HG03097 (cell line): ENCODE results near the gene SKP2.
"Not testable (repeated sequence)": the region's sequence is repeated elsewhere in the genome, so short reads cannot be mapped to it uniquely, and the experiment has no call there.

ENCODE experiments used
- ATAC-seq: cut with Tn5 transposase; IDR thresholded peaks from one replicate; pipeline ENCODE4 v1.9.1; 2021; ENCODE audit not compliant: unreplicated experiment, low FRiP score

The SKP2 gene

DNA sequence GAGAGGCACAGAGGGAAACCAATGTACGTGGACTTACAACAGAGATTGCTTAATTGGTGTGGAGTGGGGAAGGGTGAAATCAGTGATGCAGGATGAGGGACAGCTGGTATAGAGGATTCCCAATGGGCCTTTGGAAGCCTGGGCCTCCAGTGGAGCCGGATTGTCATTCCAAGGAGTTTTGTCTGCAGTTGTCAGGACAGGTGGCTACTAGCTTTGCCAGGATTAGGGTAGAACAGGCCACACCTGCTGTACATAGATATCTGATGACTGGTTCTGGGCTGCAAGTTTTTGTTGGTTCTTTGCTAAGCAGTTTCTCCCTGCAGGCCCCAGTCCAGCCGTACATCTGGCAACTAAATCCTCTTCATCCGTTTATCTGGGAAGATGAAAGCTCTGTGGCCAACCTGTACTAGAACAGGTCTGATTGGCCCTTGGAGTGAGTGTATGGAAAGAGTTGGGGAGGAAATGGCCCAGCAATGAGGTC lies 4.2 kb downstream of the SKP2 start:
- ATAC-seq, result no peak

DNA sequence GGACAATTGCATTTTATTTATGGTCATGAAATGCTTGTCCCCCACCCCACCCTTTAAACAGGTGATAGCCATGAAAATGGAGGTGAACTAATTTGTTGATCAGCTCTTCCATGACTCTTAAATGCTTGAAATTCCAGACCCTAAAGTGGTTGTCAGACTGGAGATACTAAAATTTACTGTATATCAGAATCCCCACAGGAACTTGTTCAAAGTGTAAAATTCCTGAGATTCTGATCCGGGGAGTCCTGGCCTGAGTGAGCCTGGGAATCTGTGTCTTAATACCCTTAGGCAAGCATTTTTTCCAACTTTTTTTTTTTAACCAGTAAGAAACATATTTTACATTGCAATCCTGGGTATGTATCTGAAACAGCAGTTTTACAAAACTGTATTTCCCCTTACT lies 4.7 kb downstream of the SKP2 start:
- ATAC-seq, result no peak

DNA sequence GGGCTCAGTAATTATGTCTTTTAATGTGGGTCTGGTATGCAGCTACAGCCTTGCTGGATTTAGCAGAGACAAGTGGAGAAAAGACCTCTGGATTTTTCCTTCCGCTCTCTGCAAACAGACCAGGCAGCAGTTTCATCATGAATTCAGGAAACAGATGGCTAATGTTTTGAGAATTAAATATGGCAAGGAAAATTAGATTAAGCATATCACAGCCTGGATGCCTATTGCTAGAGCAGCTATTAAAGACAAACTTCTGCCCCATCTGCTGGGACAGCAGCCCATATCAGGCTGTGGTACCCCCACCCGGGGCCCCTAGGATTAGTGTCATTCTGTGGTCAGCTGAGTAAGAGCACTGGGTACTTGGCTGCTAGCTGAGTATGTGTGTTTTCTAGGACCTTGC lies 6.2 kb downstream of the SKP2 start:
- ATAC-seq, result no peak

DNA sequence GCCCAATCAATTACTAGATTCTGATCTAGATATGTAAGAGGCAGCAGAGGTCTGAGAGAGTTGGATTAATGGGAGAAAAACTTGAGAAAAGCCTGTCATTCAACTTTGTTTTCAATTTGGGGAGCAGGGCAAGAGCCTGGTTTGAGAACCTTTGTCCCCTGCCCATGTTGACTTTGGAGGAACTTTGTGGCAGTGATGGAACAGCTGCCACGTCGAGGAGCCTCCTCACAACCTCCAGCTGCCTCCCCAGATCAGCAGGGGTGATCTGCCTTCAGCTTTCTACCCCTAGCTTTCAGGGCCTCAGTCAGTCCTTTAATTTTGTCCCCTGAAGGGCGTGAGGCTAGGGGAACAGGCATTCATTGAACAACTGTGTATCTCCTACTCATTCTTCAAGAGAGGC lies 8.7 kb downstream of the SKP2 start:
- no peak for ATAC-seq

DNA sequence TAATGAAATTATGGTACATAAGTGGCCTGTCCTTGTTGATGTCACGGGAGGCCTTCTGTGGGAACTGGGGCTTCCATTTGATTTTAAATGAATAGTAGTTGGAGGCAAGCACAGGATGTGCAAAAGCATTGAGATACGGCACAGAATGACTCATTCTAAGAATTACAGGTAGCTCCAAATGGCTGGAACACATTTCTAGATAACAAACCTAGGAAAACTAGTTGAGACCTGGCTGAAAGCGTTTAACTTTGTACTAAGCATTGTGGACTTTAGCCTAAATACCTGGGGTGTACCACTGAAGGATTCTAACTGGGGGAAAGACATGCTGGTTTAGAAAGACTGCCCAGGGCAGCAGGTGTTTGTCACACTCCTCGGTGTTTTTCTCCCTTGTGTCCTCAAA lies 9.4 kb downstream of the SKP2 start:
- ATAC-seq, result no peak

DNA sequence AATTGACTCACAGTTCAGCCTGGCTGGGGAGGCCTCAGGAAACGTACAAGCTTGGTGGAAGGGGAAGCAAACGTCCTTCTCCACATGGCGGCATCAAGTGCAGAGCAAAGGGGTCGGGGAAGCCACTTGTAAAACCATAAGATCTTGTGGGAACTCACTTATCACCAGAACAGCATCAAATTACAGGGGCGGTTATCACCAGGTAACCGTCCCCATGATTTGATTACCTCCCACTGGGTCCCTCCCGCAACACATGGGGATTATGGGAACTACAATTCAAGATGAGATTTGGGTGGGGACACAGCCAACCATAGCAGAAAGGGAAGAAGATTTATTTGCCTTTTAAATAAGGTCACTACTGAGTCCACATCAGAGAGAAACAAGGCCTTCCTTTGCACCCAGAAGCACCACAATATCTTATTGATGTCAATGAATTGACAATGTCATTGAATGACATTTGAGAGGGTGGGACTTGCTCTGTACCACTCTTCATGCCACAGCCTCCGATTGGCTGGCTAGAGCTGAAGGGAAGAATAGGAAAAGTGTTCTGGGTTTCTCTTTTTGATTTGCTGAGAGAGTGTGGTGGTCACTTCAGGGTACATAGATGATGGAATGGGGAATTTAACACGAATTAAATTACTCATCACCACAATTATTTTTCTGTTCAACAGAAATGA lies 11.0 kb downstream of the SKP2 start:
- ATAC-seq, result no peak

DNA sequence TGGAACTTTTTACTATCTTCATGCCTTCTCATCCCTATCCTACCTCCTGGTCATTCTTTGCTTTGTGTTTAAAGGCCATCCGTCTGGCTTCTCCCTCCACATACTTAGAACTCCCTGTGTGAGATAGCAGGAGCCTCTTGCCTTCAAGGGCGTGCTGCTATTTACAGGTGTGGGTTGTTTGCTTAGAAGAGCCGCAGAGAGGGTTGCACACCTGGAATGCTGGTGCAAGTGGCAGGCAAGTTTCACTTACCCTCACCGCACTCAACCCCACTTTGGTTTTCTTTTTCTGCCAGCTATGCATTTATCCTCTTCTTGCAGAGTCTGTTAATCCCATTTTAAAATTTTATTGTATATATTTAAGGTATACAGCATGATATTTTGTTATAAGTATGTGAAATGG lies 12.6 kb downstream of the SKP2 start:
- no peak for ATAC-seq

DNA sequence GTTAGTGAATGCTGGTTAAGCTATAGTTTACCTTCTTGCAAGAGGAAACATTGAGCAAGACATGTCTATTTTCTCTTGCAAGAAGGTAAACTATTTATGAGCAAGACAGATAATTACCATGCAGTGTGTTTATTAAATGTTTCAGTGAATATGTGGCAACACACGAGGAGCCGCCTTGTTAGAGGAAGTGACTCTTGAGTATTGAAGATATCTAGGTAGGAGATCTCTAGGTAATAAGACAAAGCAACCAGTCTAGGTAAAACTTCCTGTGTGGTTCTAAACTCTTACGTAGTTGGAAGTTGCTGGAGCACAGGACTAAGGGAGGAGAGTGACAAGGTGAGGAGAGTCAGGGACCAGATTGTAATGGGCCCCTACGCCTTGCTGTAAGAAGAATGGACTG lies 16.8 kb downstream of the SKP2 start:
- ATAC-seq, result no peak

DNA sequence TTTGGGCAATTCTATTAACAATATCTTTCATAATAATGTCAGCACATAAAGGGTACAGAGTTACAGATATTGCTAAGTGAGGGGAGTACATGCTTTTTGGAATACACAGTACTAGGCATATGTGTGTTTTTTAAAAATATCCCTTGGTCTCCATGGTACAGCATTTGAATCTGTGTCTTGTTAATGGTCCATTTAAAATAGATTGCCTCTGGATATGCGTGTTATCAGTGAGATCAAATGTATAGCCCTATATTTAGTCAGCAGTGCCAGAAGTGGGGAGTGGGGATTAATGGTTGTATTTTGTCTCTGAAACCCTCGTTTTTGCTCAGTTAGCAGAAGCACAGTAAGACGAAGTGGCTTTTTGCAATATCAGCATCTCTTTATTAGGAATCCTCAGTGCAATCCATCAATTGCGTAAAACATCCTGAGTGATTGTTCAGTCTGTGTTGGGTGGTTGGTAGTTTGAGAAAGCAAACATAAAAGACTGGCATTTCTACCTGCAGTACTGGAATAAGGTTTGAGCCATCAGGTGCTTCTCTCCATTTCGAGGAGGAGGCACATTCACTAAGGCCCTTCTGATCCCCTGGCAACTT lies 19.0 kb downstream of the SKP2 start:
- no peak for ATAC-seq

DNA sequence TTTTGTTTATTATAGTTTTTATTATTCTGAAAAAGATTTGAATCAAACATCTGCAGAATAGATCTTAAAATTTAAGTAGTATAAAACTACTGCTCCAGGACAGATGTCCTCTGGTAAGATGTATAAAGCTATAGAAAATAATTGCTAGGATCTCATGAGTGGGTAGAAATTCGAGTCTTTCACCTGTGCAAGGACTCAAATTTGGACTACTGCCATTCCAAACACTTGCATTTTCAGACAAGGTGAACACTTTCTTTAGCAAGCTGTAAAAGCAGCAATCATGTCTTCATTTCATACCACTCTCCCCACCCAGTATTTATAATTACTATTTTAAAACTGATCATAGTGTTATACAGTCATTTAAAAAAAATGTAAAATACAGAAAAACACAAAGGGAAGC lies 20.7 kb downstream of the SKP2 start:
- no peak for ATAC-seq

DNA sequence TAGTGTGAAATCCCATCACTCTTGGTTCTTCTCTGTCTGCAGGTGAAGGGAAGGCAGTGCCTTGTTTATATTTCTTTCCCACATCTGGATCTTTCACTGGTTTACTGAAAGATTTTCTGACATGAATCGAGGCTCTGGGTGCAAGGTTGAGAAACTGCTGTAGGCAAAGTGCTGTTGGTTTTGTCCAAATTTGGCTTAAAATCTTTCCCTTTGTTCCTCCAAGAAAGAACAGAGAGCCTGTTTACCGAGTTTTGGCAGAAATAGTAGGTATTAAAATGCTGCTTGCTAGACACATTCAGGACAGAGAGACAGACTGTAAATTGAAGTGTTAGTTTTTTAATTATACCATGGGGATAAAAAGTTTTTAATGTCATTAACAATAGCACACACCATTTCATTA lies 21.5 kb downstream of the SKP2 start:
- ATAC-seq, result no peak

DNA sequence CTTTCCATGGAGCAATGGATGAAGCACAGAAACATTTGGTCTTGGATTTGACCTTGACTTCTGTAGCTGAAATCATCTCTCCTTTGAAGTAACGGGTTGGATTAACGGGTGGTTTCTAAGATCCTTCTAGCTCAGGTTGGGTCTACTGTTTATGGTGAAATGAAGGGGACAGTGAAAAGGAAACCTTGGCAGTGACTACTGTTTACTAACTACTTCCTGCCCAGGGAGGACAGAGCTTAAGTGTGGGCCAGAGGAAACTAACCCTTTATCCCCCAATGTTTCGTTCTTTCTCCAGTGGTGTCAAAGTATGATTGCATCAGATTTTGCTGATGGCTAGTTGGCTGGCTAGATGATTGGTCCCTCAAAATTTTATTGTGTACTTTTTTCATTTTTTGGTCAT lies 22.2 kb downstream of the SKP2 start:
- ATAC-seq, result no peak

DNA sequence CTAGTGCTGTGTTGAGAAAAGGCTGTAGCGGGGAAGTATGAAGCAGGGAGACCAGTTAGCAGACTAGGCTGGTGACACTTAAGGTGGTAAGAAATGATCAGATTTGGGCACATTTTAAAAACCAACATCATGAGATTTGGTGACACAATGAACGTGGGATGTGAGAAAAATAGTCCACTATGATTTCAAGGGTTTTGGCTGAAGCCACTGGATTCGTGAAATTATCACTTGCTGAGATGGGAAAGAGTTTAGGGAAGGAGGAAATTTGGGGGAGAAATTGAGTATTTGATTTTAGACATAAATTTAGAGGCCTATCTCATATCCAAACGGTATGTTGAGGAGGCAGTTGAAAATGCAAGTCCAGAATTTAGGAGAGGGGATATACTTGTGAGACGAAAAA lies 23.1 kb downstream of the SKP2 start:
- ATAC-seq, result no peak

DNA sequence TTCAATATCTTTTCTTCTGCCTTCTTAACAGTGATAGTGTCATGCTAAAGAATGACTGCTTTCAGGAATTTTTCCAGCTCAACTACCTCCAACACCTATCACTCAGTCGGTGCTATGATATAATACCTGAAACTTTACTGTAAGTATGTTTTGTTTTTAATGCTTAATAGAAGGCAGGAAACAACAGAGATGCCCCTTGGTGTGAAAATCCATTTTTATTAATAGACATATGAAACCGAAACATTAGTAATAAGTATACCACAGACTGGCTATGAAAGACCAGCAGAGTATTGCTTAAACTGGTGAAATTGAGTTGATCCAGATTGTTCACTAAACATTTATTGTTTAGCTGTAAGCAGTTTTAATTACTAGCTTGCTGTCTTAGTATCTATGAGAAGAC lies 25.2 kb downstream of the SKP2 start:
- peak; percentile 95 for ATAC-seq

DNA sequence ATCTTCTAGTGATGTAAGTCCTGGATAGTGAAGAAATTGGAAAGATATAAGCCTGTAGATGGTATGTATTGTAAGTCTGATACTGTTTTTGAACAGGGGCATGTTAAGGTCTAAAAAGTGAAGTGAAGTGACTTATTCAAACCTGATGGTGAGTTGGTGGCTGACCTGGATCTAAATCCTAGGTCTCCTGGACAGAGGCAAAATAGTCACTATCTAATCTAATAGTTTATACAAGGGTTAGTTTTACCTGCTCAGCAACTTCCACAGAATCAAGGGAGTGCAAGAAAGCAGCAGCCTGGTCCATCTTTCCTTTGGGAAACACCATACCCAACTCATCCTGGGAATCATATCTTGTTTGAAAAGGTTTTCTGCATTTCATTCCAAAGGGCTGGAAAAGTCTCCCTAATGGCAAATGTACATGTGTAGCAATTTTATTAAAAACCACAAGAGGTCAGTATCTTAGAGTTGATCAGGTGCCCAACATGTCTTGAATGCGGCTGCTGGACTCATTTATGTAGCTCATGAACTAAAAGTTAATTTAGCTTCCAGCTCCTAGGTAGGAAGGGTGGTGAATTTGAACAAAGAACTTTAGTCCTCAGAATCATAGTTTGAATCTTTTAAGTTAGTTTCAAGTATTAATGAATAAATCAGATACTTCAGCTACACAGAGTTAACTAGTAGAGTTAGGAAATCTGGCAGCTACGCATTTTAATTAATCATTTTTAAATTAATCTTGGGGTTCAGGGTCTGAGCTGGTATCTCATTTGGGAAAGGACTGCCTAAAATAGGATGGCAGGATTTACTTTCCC lies 26.0 kb downstream of the SKP2 start:
- no peak for ATAC-seq

DNA sequence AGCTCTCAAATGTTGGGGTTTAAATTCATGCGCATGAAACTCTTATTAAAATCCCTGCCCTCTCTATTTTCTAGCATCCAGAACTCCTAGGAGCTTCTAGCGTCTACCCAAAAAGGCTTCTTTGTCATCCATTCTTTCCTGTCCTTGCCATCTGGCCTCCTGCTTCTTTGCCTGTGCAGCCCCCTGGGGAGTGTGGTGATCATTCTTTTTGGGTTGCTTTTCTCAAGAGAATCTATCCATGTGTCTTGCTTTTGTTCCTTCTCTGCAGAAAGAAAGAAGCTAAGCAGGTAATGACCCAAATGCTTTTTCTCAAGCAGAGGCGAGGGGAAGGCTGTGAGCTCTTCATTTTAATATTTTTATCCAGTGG lies 26.6 kb downstream of the SKP2 start:
- no peak for ATAC-seq

DNA sequence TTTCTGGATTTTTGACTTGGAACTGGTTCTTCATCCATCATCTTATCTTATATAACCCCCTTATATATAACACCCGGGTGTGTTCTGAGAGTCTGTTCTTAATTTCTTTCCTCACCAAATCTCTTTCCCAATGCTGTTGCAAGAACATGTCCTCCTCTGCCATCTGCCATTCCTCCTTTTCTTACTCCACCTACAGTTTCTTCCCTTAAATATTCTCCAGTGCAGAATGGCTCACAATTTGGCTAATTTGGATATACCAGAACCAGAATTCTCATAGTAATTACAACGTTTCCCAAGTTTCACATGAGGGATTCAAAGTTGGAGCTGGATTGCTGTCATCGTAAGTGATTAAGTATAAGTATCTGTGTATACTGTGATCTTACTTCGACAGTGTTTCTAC lies 28.0 kb downstream of the SKP2 start:
- no peak for ATAC-seq

DNA sequence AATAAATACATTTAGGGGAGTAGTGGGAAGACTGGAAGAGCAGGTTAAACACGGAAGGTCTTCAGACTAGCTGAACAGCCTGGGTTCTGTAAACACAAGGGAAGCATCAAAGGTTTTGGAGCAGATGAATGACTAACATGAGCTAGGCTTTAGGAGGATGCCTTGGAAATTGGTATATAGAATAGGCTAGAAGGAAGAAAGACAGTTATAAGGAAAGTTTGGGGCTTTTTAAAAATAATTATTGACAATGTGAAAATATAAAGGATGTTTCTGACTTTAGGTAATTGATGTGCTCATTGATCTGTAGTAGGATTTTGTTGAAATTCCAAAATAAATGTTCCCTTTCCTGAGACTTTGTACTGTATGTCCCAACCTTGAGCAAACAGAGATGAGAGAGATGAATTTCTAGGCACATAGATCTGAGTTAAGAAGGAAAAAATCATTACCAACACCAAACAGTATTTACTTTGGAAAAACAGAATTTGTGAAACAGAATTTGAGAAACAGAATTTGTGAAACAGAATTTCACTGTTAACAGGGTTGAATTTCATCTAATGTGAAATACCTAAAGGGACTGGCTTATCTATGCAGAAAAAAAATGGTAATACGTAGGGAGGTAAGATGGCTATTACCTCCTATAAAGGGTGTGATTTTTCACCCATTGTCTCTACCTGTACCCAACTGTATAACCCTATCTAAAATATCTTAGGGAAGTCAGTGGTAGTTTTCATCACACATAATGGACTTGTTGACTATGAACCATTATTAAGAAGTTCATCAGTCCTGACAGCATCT lies 28.8 kb downstream of the SKP2 start:
- no peak for ATAC-seq

DNA sequence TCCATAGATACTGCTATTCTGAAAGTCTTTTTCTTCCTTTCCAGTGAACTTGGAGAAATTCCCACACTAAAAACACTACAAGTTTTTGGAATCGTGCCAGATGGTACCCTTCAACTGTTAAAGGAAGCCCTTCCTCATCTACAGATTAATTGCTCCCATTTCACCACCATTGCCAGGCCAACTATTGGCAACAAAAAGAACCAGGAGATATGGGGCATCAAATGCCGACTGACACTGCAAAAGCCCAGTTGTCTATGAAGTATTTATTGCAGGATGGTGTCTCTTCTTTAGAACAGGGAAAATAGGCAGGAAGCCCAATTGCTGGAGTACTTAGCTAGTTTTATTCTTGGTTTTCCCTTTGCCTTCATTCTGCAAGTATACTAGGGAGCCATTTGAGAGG lies 29.9 kb downstream of the SKP2 start:
- no peak for ATAC-seq

DNA sequence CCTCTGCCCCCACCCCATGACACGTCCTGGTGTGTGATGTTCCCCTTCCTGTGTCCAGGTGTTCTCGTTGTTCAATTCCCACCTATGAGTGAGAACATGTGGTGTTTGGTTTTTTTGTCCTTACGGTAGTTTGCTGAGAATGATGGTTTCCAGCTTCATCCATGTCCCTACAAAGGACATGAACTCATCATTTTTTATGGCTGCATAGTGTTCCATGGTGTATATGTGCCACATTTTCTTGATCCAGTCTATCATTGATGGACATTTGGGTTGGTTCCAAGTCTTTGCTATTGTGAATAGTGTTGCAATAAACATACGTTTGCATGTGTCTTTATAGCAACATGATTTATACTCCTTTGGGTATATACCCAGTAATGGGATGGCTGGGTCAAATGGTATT lies 32.5 kb downstream of the SKP2 start:
- not testable (repeated sequence) for ATAC-seq

DNA sequence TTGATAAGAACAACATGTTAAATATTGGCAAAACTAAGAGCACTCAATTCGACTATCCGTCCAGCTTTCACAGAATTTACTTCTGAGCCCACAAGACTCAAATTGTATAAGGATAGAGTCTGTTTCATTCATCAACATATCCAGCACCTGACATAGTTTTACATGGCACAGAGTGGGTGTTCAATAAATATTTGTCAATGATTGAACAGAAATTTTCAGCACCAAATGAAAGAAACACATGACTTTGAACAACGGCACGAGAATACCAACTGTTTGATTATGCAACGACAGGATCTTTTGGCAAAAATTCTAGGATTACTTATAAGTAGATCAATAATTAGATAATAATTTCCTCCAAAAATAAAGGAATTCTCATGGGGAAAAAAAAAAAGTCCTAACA lies 41.8 kb downstream of the SKP2 start:
- ATAC-seq, result no peak
